ENCODE results near the gene KCNAB1.
"Not testable (repeated sequence)": the region's sequence is repeated elsewhere in the genome, so short reads cannot be mapped to it uniquely, and the experiment has no call there.

Gene KCNAB1

DNA sequence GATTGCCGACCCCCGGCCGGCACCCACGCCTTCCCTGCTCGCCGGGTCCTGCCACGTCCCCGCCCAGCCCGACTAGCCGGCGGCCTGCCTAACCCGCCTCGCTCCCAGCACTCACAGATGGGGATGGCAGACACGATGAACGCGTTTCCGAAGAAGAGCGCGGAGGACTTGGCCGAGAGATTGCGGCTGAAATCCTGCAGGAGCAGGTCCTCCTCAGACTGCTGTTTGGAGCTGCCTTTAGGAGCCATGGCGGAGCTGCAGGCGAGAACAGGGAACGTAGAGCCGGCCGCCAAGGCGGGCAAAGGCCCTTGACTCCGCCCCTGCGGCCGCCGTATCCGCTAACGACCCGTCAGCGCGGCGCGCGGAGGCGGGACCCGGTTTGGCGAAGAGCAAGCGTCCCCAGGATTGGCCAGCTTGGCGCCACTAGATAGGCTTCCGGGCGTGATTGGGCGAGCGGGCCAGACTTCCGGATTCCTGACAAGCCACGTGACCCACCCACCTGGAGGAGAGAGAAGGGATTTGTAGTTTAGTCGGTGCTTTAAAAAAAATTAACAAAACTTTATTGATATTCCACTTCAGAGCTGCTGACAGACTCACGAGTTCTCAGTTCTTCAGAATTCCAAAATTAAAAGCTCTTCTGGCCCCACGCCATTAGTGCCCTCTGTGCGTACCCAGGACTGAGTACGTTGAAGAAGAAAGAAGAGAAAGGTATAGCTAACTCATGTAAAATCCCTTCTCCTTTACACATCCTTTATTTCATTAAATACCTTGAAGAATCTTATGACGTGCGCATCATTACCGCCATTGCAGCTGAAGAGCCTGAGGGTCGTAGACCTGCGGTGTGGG, 434.7 kb downstream of the KCNAB1 start, which contains the start of gene SSR3:
SSR3 (minus strand) TSS at position 276 of the 846 bp plus-strand sequence; CDS start at position 248, 28 bp downstream.
- TF ChIP-seq, protein P1, sequence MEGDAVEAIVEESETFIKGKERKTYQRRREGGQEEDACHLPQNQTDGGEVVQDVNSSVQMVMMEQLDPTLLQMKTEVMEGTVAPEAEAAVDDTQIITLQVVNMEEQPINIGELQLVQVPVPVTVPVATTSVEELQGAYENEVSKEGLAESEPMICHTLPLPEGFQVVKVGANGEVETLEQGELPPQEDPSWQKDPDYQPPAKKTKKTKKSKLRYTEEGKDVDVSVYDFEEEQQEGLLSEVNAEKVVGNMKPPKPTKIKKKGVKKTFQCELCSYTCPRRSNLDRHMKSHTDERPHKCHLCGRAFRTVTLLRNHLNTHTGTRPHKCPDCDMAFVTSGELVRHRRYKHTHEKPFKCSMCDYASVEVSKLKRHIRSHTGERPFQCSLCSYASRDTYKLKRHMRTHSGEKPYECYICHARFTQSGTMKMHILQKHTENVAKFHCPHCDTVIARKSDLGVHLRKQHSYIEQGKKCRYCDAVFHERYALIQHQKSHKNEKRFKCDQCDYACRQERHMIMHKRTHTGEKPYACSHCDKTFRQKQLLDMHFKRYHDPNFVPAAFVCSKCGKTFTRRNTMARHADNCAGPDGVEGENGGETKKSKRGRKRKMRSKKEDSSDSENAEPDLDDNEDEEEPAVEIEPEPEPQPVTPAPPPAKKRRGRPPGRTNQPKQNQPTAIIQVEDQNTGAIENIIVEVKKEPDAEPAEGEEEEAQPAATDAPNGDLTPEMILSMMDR (IDR thresholded peaks at IDR 0.05; ENCODE audit: control extremely low read depth, extremely low read depth, low read depth, missing control alignments): no peak
- ChIA-PET POLR2A (interaction anchor here (0.7 to 1.3 kb wide), 5 partner anchors 120 to 534 kb away, joined by 3 to 5 read pairs (median 3); no protein-coding TSS in a partner anchor), CTCF (interaction anchor here (0.7 to 3.6 kb wide), 26 partner anchors 9 to 749 kb away, joined by 3 to 29 read pairs (median 4); partner anchors contain the start of genes C3orf33 and TIPARP)
- peak; percentile 95 for DNase-seq (ENCODE audit: extremely low spot score)

DNA sequence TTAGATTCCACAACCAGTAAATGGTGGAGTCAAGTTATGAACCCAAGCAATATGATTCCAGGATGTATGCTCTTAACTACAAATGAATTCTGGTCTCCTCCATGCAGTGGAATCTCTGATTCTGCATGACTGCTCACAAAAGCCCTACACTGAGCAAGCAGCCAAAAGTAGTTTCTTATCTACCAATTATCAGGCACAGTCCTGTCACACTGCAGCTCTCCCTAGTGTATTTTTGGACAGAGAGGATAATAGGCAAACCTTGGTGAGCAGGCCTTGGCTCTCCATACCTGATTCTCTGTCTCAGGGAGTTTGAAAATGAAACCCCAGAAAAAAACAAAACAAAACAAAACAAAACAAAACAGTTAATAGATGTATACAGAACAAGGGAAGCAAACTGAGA, 438.0 kb downstream of the KCNAB1 start:
- TF ChIP-seq, protein P1 (IDR thresholded peaks at IDR 0.05; ENCODE audit: control extremely low read depth, extremely low read depth, low read depth, missing control alignments): no peak
- DNase-seq (ENCODE audit: extremely low spot score): no peak
- ChIA-PET POLR2A (no interaction called here), CTCF (interaction anchor here (1.3 to 1.5 kb wide), 2 partner anchors 116 to 579 kb away, joined by 3 to 7 read pairs; partner anchors contain the start of gene TIPARP)

DNA sequence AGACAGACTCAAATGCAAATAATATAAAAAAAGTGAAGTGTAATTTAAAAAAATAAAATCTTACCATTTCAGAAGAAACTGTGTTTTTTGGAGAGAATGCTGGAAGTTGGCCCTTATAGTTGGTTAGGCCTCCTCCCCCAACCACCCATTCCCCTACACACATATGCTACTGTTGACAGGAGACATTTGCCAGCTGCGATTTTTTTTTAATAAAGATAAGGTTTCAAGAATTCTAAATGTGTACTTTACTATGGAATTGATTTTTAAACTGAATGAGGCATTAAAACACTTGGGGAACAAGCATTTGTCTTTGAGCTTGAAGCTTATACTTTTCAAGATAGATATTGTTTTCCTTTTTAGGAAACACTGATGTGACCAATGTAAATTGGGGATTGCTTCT, 438.9 kb downstream of the KCNAB1 start:
- ChIA-PET POLR2A (no interaction called here), CTCF (interaction anchor here (1.5 kb wide), 1 partner anchor 578 kb away, joined by 7 read pairs; no protein-coding TSS in a partner anchor)
- TF ChIP-seq, protein P1 (IDR thresholded peaks at IDR 0.05; ENCODE audit: control extremely low read depth, extremely low read depth, low read depth, missing control alignments): no peak
- DNase-seq (ENCODE audit: extremely low spot score): no peak

DNA sequence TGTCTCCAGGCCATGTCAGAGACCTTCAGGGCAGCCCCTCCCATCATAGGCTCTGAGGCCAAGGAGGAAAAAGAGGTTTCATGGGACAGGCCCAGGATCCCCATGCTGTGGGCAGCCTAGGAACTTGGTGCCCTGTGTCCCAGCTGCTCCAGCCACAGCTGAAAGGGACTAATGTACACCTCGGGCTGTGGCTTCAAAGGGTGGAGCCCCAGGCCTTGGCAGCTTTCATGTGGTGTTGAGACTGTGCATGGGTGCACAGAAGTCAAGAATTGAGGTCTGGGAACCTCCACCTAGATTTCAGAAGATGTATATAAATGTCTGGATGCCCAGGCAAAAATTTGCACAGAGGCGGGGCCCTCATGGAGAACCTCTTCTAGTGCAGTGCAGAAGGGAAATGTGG, 441.2 kb downstream of the KCNAB1 start:
- CTCF ChIA-PET: interaction anchor here (1.3 to 1.7 kb wide), 3 partner anchors 14 to 112 kb away, joined by 3 to 4 read pairs (median 3); no protein-coding TSS in a partner anchor
- POLR2A ChIA-PET: no interaction called here
- no peak for DNase-seq (ENCODE audit: extremely low spot score)

DNA sequence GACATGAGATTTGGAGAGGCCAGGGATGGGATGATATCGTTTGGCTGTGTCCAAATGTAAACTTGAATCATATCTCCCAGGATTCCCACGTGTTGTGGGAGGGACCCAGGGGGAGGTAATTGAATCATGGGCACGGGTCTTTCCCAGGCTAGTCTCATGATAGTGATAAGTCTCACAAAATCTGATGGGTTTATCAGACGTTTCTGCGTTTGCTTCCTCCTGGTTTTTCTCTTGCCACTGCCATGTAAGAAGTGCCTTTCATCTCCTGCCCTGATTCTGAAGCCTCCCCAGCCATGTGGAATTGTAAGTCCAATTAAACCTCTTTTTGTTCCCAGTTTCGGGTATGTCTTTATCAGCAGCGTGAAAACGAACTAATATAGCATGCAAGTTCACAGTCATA, 442.1 kb downstream of the KCNAB1 start:
- CTCF ChIA-PET: interaction anchor here (0.8 to 1.4 kb wide), 3 partner anchors 14 to 111 kb away, joined by 3 to 4 read pairs (median 3); no protein-coding TSS in a partner anchor
- DNase-seq (ENCODE audit: extremely low spot score); POLR2A ChIA-PET: not testable (repeated sequence)

More for the DNA sequence above, 441.2 kb downstream of the KCNAB1 start:
- TF ChIP-seq, protein P1 (IDR thresholded peaks at IDR 0.05; ENCODE audit: control extremely low read depth, extremely low read depth, low read depth, missing control alignments): no peak

DNA sequence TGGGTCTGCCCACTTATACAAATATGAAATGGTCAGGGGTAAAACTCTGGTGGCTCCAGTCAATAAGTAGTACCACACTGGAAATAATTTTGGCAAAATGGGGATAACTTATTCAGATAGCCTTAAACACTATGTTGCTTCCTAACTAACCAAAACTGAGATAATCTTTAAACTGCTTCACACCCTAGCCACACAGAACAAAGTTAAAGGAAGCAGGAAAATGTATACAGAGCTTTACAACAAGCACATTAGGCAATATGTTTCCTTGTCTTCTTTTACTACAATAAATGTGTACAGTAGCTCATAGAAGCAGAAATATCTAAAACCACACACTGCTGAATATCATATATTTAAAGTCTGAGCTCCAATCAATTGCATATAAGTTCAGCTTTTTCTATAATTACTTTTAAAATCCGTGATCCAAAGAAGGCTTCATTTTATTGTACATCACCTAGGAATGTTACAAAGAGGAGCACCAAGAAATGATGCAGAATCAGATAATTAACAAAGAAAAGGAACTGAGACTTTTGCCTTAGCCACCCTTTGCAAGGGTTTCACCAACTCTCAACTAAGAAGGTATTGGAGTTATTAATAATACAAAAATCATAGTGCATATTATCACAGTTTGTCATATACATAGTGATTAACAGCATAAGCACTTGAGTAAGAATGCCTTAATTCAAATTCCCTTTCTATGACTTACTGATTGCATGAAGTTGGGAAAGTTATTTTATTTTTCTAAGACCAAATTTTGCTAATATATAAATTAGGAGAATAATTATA, 443.7 kb downstream of the KCNAB1 start:
- TF ChIP-seq, protein P1 (IDR thresholded peaks at IDR 0.05; ENCODE audit: control extremely low read depth, extremely low read depth, low read depth, missing control alignments): no peak
- POLR2A ChIA-PET: interaction anchor here (0.9 kb wide), 1 partner anchor 110 kb away, joined by 3 read pairs; the partner anchor contains the start of gene TIPARP
- CTCF ChIA-PET: interaction anchor here (1.0 to 1.6 kb wide), 8 partner anchors 9 to 125 kb away, joined by 3 to 5 read pairs (median 4); partner anchors contain the start of gene SSR3
- no peak for DNase-seq (ENCODE audit: extremely low spot score)

DNA sequence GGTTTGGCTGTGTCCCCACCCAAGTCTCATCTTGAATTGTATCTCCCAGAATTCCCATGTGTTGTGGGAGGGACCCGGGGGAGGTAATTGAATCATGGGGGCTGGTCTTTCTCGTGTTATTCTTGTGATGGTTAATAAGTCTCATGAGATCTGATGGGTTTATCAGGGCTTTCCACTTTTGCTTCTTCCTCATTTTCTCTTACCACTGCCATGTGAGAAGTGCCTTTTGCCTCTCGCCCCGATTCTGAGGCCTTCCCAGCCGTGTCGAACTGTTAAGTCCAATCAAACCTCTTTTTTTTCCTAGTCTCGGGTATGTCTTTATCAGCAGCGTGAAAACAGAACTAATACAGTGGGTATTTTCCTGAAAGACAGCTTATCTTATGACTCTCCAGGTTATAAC, 448.6 kb downstream of the KCNAB1 start:
- POLR2A ChIA-PET; DNase-seq (ENCODE audit: extremely low spot score): not testable (repeated sequence)
- CTCF ChIA-PET: interaction anchor here (0.9 to 1.9 kb wide), 5 partner anchors 9 to 519 kb away, joined by 3 to 7 read pairs (median 3); no protein-coding TSS in a partner anchor

DNA sequence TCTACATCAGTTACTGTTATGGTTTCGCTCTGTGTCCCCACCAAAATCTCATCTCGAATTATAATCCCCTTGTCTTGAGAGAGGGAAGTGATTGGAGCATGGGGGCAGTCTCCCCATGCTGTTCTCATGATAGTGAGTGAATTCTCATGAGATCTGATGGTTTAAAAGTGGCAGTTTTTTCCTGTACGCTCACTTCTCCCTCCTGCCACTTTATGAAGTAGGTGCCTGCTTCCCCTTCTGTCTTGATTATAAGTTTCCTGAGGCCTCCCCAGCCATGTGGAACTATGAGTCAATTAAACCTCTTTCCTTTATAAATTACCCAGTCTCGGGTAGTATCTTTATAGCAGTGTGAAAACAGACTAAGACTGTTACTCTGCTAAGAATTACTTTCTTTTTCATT, 449.5 kb downstream of the KCNAB1 start:
- POLR2A ChIA-PET; DNase-seq (ENCODE audit: extremely low spot score): not testable (repeated sequence)
- CTCF ChIA-PET: interaction anchor here (1.3 to 1.9 kb wide), 3 partner anchors 8 to 104 kb away, joined by 4 to 7 read pairs (median 5); no protein-coding TSS in a partner anchor

All from GM10248 (cell line).